ENCODE data around the gene CLDN34.

Gene CLDN34

GRCh38 chrX:9980927-9981326, 13.8 kb downstream of the CLDN34 start:
- no peak for DNase-seq (ENCODE audit: low read depth)

- no peak for DNase-seq (ENCODE audit: low read depth)
Observed at GRCh38 chrX:9983441-9983840, 16.3 kb downstream of the CLDN34 start.

GRCh38 chrX:9983846-9984245, 16.7 kb downstream of the CLDN34 start:
- DNase-seq (ENCODE audit: low read depth) = no peak

- DNase-seq (ENCODE audit: low read depth) = peak; percentile 21
Observed at GRCh38 chrX:9988762-9989161, 21.6 kb downstream of the CLDN34 start.

- DNase-seq (ENCODE audit: low read depth) = no peak
Observed at GRCh38 chrX:9992061-9992460, 24.9 kb downstream of the CLDN34 start.

GRCh38 chrX:9992724-9993123, 25.6 kb downstream of the CLDN34 start:
- DNase-seq (ENCODE audit: low read depth) = no peak

GRCh38 chrX:9995855-9996339, 28.7 kb downstream of the CLDN34 start:
- peak; percentile 83 for DNase-seq (ENCODE audit: low read depth)

- DNase-seq (ENCODE audit: low read depth) = no peak
Observed at GRCh38 chrX:9997041-9997440, 29.9 kb downstream of the CLDN34 start.

GRCh38 chrX:9997524-9997923, 30.4 kb downstream of the CLDN34 start:
- DNase-seq (ENCODE audit: low read depth) = no peak

GRCh38 chrX:10001496-10001895, 34.3 kb downstream of the CLDN34 start:
- DNase-seq (ENCODE audit: low read depth) = peak; percentile 46

- DNase-seq (ENCODE audit: low read depth) = peak; percentile 35
Observed at GRCh38 chrX:10004832-10005475, 37.8 kb downstream of the CLDN34 start.

GRCh38 chrX:10006086-10006485, 38.9 kb downstream of the CLDN34 start:
- DNase-seq (ENCODE audit: low read depth) = no peak

- DNase-seq (ENCODE audit: low read depth) = no peak
Observed at GRCh38 chrX:10006770-10007169, 39.6 kb downstream of the CLDN34 start.

GRCh38 chrX:10007621-10008020, 40.5 kb downstream of the CLDN34 start:
- peak; percentile 53 for DNase-seq (ENCODE audit: low read depth)

- peak; percentile 54 for DNase-seq (ENCODE audit: low read depth)
Observed at GRCh38 chrX:10008483-10009056, 41.4 kb downstream of the CLDN34 start.

GRCh38 chrX:10009741-10010140, 42.6 kb downstream of the CLDN34 start:
- no peak for DNase-seq (ENCODE audit: low read depth)

- DNase-seq (ENCODE audit: low read depth) = peak; percentile 63
Observed at GRCh38 chrX:10010686-10011085, 43.5 kb downstream of the CLDN34 start.

- DNase-seq (ENCODE audit: low read depth) = no peak
Observed at GRCh38 chrX:10011261-10011931, 44.2 kb downstream of the CLDN34 start.

- DNase-seq (ENCODE audit: low read depth) = no peak
Observed at GRCh38 chrX:10011991-10012390, 44.8 kb downstream of the CLDN34 start.

- DNase-seq (ENCODE audit: low read depth) = peak; percentile 91
Observed at GRCh38 chrX:10014462-10015354, 47.5 kb downstream of the CLDN34 start.

- no peak for DNase-seq (ENCODE audit: low read depth)
Observed at GRCh38 chrX:10015355-10015722, 48.2 kb downstream of the CLDN34 start.
